Activated T-cell treated with anti-CD3 and anti-CD28 coated beads, Interleukin-2, amount 50 U/mL, for 72 hours (primary cell): ENCODE results near the gene ADRA2C. TPM values are rescaled to one million over a fixed set of nuclear protein-coding genes. Genes with fewer than 3 reads are reported as not detected.
A peak's percentile ranks its signal among the peaks of the same experiment; 100 is the strongest.

Experiments
- ATAC-seq, 2 donors: fragments of 150-1000 bp; cut with Tn5 transposase; replicated peaks in 1 of 2; 2 replicates each; pipeline ENCODE4 v1.10.0; 2021; ENCODE audit warnings: moderate library complexity in 2 of 2, mild to moderate bottlenecking in 1 of 2
- DNase-seq, 2 donors: peaks; one replicate each; pipeline ENCODE4 v3.0.0; 2021 to 2022; ENCODE audit warnings: mixed read lengths in 1 of 2
- H3K27ac Mint-ChIP-seq: one replicate; pipeline ENCODE4 v1.8.0; 2022; ENCODE audit warnings: mild to moderate bottlenecking, moderate library complexity, mixed read lengths
- H3K27me3 Mint-ChIP-seq: one replicate; pipeline ENCODE4 v1.8.0; 2022; ENCODE audit warnings: low read depth, mixed read lengths
- H3K36me3 Mint-ChIP-seq, 2 donors: one replicate each; pipeline ENCODE4 v1.8.0; 2022; ENCODE audit warnings: mixed read lengths in 2 of 2, mild to moderate bottlenecking in 1 of 2; ENCODE audit not compliant: insufficient read depth in 2 of 2
- H3K4me1 Mint-ChIP-seq: one replicate; pipeline ENCODE4 v1.8.0; 2022; ENCODE audit warnings: low read depth, mixed read lengths
- H3K4me3 Mint-ChIP-seq, 2 donors: one replicate each; pipeline ENCODE4 v1.8.0; 2022; ENCODE audit warnings: mild to moderate bottlenecking in 2 of 2, mixed read lengths in 2 of 2, moderate library complexity in 2 of 2
- H3K9me3 Mint-ChIP-seq, 2 donors: one replicate each; pipeline ENCODE4 v1.8.0; 2022; ENCODE audit warnings: mixed read lengths in 2 of 2
- total RNA-seq, 2 donors: library from RNA; stranded (reverse); gene quantifications; one replicate each; pipeline ENCODE4 v1.2.3, GENCODE V29; 2022

The ADRA2C gene
- total RNA-seq, 2 donors from 2014 or later, result not detected

DNA sequence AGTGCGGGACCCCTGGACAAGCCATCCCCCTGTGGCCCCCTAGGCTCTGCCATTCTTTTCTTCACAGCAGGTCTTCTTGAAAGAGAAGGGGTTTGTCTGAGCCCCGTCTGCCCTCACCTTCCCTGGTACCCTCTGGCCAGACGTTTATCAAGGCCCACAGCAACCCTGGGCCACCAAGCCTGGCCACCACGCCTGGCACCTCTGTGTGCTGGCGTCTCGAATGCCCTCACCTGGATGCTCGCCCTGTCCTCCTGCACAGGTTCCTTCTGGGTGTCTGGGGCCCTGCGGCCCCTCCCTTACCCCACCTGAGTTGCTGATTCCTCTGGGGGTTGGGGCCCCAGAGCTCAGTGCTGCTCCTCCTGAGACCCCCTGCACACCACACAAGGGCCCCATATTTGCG, 25.1 kb downstream of the ADRA2C start:
- Mint-ChIP-seq H3K27ac (no peak overlapping the region), H3K9me3 (peaks cover 9 to 12% of the 10 kb centered on the region in 2 donors), H3K4me1 (no peaks in the 10 kb centered on the region), H3K36me3 (peaks cover 2 to 4% of the 10 kb centered on the region in 2 donors), H3K4me3 (no peak overlapping the region), H3K27me3 (peaks cover 11% of the 10 kb centered on the region)
- ATAC-seq, result no peak
- no peak for DNase-seq

DNA sequence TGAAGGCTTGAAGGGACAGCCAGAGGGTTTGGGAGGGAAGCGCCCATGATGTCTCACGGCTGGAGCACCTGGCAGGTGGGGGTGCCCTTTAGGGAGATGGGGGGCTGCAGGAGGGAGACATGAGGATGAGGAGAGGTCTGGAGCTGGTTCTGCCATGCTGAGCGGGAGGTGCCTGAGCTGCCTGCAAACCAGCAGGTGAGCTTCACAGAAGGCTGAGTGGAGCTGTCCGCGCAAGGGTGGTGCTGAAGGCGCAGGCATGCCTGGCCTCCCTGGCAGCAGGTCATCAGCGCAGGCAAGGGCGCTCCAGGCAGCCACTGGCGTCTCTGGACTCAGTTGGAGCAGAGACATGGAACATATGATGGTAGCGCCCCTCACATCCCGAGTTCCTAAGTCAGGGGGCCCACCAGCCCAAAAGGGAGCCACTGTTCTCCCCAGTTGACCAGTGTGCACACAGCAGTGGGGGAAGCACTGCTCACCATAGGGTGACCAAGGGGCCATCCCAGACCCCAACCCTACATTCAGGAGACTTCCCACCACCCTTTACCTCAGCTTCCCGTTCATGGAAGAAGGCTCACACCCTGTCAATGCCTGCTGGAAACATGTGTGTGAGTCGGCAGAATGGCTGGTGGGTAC, 25.8 kb downstream of the ADRA2C start:
- no peaks in the 10 kb centered on the region for H3K4me1 Mint-ChIP-seq
- ATAC-seq (no peak), DNase-seq (peak; percentile 11 to 16)
- H3K27ac Mint-ChIP-seq, result no peak overlapping the region
- peaks cover 2 to 4% of the 10 kb centered on the region in 2 donors for H3K36me3 Mint-ChIP-seq
- no peak overlapping the region for H3K4me3 Mint-ChIP-seq
- peaks cover 12 to 13% of the 10 kb centered on the region in 2 donors for H3K9me3 Mint-ChIP-seq
- H3K27me3 Mint-ChIP-seq, result peaks cover 11% of the 10 kb centered on the region

DNA sequence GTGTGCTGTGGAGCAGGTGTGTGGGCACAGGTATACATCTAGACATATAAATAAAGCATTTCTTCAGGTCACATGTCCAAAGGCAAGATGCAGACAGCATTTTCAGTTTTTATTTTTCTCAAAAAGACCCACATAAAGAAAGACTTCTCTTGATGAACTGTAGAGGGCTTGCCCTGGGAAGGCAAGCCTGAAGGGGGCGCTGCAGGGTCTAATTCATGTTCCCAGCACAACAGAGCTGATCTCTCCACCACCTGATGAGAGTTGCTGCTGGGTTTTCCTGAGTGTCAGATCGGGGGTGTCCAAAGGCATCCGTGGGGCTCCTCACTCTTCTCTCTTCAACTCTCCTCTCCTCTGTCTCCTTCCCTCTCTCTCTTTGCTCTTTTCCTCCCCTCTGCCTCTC, 26.6 kb downstream of the ADRA2C start:
- no peak overlapping the region for H3K27ac Mint-ChIP-seq
- no peak for DNase-seq
- H3K27me3 Mint-ChIP-seq, result peaks cover 11% of the 10 kb centered on the region

DNA sequence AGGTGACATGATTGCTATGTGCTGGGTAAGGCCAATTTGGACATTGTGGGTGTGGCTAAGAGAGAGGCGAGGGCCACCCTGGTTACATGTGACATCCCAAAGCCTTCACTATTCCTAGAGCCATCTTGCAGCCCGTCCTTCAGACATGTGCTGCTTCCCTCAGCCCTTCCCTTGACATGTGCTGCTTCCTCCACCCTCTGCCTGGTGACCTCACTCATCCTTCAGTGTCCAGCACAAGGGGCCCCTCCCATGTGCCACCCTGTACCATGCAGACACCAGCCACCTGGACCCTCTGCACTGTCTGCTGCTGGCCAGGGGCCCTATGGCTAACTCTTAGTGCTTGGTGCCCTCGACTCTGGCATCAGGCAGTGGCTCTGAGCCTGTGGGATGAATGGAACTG, 27.4 kb downstream of the ADRA2C start:
- peaks cover 11% of the 10 kb centered on the region for H3K27me3 Mint-ChIP-seq
- H3K4me3 Mint-ChIP-seq, result no peak overlapping the region
- DNase-seq, result no peak
- H3K27ac Mint-ChIP-seq, result no peak overlapping the region
- H3K9me3 Mint-ChIP-seq, result peaks cover 12 to 13% of the 10 kb centered on the region in 2 donors
- peaks cover 2 to 4% of the 10 kb centered on the region in 2 donors for H3K36me3 Mint-ChIP-seq
- ATAC-seq, result no peak
- H3K4me1 Mint-ChIP-seq, result no peaks in the 10 kb centered on the region

More for the DNA sequence above, 26.6 kb downstream of the ADRA2C start:
- Mint-ChIP-seq H3K4me3 (no peak overlapping the region), H3K9me3 (peaks cover 12 to 13% of the 10 kb centered on the region in 2 donors), H3K36me3 (peaks cover 2 to 4% of the 10 kb centered on the region in 2 donors), H3K4me1 (no peaks in the 10 kb centered on the region)
- no peak for ATAC-seq

DNA sequence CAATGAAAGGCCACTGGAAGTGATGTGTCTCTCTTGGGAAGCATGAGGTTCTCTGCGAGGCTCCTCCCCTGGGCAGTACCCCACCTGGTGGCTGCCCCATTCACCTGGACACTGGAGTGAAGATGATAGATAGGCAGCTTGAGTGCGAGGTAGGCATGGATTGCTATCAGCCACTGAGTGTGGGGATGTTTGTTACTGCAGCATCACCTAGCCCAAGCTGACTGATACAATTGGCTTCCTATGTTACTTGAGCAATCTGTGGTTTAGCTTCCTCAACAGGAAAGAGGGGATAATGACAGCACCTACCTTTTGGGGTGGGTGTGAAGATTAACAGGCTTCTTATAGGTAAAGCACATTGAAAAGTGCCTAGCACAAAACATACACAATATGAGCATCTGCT, 30.8 kb downstream of the ADRA2C start:
- Mint-ChIP-seq H3K27me3 (no peaks in the 10 kb centered on the region), H3K9me3 (peaks cover 12 to 13% of the 10 kb centered on the region in 2 donors), H3K4me1 (no peaks in the 10 kb centered on the region), H3K4me3 (no peak overlapping the region), H3K36me3 (peaks cover 2 to 4% of the 10 kb centered on the region in 2 donors), H3K27ac (no peak overlapping the region)
- DNase-seq (no peak), ATAC-seq (no peak)

DNA sequence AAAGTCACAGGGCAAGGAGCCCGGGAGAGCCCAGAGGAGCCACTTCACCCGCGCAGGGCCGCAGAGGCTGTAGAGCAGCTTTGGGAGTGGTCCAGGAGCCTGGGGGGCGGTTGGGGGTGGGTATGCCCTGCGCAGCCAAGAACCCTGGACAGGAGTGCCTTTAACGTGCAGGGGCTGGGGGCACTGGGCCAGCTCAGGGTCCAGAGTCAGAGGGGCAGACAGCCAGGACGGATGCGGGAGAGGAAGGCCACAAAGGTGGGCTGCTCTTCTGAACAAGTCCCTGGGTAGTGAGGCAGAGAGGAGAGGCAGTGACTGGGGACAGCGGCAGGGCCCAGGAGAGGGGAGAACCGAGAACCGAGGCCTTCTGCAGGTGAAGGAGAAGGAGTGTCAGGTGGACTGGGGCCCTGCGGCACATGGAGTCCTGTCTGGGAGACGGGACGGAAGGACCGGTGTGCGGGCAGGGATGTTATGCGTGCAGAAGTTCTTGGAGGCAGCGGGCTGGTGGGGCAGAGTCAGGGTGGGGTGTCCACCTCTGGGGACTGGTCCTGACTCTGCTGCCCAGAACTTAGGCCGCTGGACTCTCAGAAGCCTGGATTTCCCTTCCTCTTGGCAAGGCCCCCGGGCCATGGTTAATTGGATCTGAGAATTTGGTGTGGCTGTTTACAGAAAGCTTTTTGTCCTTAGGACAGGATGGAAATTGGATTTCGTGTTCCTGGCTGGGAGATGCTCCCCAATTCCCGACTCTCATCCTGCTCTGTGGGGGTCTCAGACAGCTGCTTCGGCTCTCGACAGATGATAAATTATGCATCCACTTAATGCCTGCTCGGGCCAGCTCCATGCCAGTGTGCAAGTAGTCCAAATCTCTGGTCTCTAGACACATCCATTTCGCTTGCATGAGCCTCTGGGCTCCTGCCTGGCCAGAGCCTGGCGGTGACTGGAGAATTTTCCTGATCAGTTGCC, 31.9 kb downstream of the ADRA2C start:
- Mint-ChIP-seq H3K4me1 (no peaks in the 10 kb centered on the region), H3K27me3 (no peaks in the 10 kb centered on the region), H3K36me3 (peaks cover 2 to 4% of the 10 kb centered on the region in 2 donors), H3K9me3 (peaks cover 12 to 13% of the 10 kb centered on the region in 2 donors), H3K27ac (no peak overlapping the region), H3K4me3 (no peak overlapping the region)
- no peak for DNase-seq
- ATAC-seq, result no peak

DNA sequence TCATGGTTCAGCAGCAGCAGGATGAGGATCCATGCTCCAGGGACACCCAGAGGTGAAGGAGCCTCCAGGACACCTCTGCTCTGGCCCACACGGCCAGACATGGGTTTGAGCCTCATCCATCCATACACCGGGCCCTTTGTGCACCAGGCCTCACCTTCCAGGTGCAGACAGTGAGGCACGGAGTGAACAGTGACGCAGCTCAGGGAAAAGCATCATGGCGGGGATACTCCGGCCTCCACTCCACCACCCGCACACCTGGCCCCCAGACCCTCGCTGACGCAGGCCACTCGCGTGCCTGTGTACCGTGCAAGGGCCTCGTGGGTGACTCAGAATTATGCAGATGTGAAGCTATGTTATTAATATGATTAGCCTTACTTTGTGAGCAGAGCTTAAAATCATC, 33.3 kb downstream of the ADRA2C start:
- Mint-ChIP-seq H3K4me1 (no peaks in the 10 kb centered on the region), H3K27me3 (no peaks in the 10 kb centered on the region), H3K27ac (no peak overlapping the region), H3K36me3 (peaks cover 2 to 4% of the 10 kb centered on the region in 2 donors), H3K9me3 (peaks cover 6 to 13% of the 10 kb centered on the region in 2 donors), H3K4me3 (no peak overlapping the region)
- DNase-seq (no peak), ATAC-seq (no peak)

DNA sequence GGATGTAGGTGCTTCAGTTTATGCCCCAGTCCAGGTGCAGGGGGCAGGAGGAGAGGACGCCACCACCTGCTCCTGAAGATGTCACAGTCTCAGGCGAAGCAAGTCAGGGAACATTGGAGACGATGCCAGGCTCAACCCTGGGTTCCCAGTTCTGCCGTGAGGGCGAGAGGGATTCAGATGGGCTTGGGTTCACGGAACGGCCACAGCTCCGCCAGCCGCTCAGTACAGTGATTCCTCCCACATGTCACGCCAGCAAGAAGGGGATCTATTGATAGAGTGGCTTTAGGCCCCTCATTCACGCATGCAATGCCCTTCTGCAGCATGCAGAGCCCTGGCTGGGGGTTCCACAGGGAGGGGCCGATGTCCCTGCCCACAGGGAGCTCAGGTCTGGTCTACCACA, 34.2 kb downstream of the ADRA2C start:
- Mint-ChIP-seq H3K4me3 (no peak overlapping the region), H3K4me1 (no peaks in the 10 kb centered on the region), H3K9me3 (peaks cover 1 to 9% of the 10 kb centered on the region in 2 donors), H3K36me3 (no peaks in the 10 kb centered on the region), H3K27ac (no peak overlapping the region), H3K27me3 (no peaks in the 10 kb centered on the region)
- DNase-seq (no peak), ATAC-seq (no peak)

DNA sequence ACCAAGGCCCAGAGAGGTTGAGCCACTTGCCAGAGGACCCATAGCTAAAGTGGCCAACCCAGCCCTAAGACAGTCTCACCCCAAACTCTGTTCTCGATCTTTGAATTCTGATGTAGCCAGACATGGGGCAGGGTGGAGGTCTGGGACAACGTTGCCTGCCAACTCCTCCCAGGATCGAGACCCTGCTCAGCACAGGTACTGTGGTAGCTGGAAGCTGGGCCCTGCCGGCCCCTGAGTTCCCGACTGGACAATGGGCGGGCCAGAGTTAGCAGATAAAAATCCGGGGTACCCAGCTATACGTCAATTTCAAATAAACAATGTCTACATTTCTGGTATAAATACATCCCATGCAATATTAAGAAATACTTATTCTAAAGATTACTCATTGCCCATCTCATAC, 35.3 kb downstream of the ADRA2C start:
- H3K4me1 Mint-ChIP-seq, result no peaks in the 10 kb centered on the region
- no peak for DNase-seq
- no peak for ATAC-seq
- no peaks in the 10 kb centered on the region for H3K27me3 Mint-ChIP-seq
- H3K9me3 Mint-ChIP-seq, result peaks cover 0 to 2% of the 10 kb centered on the region in 2 donors
- no peak overlapping the region for H3K27ac Mint-ChIP-seq
- no peak overlapping the region for H3K4me3 Mint-ChIP-seq
- no peaks in the 10 kb centered on the region for H3K36me3 Mint-ChIP-seq

DNA sequence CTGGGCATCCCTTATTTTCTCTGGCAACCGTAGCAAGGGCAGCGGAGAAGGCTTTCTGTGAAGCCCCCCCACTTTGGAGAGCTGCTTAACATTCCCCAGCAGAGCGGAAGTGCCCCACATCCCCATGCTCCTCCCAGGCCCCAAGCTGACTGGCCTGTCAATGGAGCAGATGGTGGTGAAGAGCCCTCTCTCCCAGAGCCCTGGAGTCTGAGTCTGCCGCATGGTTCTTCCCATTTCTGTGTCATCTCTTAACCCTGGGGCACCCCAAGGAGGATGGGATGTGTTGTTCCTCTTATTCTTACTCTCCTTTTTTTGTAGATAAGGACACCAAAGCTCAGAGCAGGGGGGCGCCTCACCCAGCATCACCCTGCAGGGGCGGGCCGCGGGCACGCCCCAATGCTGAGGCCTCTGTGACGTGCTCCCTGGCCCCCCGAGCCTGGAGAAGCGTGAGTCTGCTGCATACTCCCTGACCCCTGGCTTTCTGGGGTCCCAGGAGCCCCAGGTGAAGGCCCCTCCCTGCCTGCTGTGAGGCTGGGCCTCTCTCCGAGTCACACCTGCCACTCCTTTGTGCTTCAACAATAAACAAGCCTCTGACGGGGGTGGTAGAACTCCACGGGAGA, 35.9 kb downstream of the ADRA2C start:
- H3K4me3 Mint-ChIP-seq, result no peak overlapping the region
- DNase-seq (no peak), ATAC-seq (no peak)
- H3K27me3 Mint-ChIP-seq, result no peaks in the 10 kb centered on the region
- H3K4me1 Mint-ChIP-seq, result no peaks in the 10 kb centered on the region
- H3K27ac Mint-ChIP-seq, result no peak overlapping the region
- no peaks in the 10 kb centered on the region for H3K9me3 Mint-ChIP-seq
- no peaks in the 10 kb centered on the region for H3K36me3 Mint-ChIP-seq

DNA sequence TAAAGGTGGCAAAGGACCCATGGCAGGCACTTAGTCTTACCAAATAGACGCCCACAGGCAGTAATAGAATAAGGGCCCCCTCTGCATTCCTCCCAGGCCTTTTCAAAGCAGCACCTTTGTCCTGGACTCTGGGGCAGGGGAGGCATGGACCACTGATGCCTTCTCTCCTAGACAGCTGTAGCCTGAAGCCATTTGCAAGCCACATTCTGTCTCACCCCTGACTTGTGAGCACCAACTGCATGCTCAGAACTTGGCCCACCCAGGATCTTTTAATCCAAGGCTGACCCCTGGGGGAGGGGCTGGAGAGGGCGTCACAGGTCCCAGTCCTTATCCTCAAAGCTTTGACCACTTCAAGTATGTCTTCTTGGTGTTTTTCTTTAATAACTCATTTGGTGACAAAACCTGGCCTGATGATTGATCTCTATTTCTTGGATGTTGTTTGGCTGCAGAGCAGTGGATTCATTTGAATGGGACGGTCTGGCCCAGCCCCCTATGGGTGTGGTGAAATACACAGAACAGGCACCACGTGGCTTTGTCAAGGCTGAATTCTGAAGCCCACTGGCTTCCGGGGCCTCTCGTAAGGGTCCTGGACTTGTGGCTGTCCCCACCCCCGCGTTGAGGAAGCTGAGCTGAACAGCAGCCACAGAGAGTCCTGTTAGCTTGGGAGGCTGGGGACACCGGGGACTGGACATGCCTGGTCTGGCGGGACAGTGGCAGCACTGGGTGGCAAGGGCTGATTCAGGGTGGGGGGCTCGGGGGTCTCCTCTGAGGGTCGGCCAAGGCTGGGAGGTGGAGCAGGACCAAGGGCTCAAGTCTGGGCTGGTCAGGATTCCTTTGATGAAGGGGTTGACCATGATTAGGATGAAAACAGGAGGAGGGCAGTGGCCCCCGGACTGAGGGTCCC, 36.6 kb downstream of the ADRA2C start:
- peaks cover 4% of the 10 kb centered on the region for H3K27me3 Mint-ChIP-seq
- no peak for ATAC-seq
- no peak for DNase-seq
- no peak overlapping the region for H3K4me3 Mint-ChIP-seq
- no peaks in the 10 kb centered on the region for H3K4me1 Mint-ChIP-seq
- H3K9me3 Mint-ChIP-seq, result no peaks in the 10 kb centered on the region
- H3K27ac Mint-ChIP-seq, result no peak overlapping the region
- no peaks in the 10 kb centered on the region for H3K36me3 Mint-ChIP-seq

DNA sequence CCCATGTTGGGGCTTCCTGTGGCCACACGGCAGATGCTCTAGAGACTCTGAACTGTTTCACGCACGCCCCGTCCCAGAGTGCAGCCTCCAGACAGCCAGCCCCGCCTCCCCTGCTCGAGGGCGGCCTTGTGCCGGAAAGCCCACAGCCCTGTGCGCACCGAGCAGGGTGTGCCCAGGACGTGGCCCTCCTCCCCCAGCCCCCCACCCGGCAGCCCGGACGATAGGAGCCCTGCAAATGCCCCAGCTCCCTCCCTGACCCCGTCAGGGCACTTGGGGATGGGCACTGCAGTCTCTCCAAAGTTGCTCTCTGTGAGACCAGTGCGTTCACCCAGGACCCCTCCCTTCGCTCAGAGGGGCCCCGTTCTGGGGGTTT, 37.3 kb downstream of the ADRA2C start:
- H3K36me3 Mint-ChIP-seq, result no peaks in the 10 kb centered on the region
- DNase-seq, result no peak
- no peak overlapping the region for H3K4me3 Mint-ChIP-seq
- ATAC-seq, result no peak
- no peaks in the 10 kb centered on the region for H3K9me3 Mint-ChIP-seq
- H3K27me3 Mint-ChIP-seq, result peaks cover 10% of the 10 kb centered on the region
- H3K4me1 Mint-ChIP-seq, result no peaks in the 10 kb centered on the region
- no peak overlapping the region for H3K27ac Mint-ChIP-seq
